Measurements from ENCODE around the gene TMPRSS6.

TMPRSS6 gene

GRCh38 chr22:37112084-37112728, 2.7 kb upstream of the TMPRSS6 start:
- no peak for DNase-seq

GRCh38 chr22:37111156-37111717, 1.7 kb upstream of the TMPRSS6 start:
- DNase-seq = no peak

GRCh38 chr22:37107816-37108621, 1.5 kb downstream of the TMPRSS6 start:
- no peak for DNase-seq

GRCh38 chr22:37105990-37106389, 3.5 kb downstream of the TMPRSS6 start:
- no peak for DNase-seq

- no peak for DNase-seq
Measured at GRCh38 chr22:37105154-37105553, 4.4 kb downstream of the TMPRSS6 start.

GRCh38 chr22:37103656-37104452, 5.7 kb downstream of the TMPRSS6 start:
- no peak for DNase-seq

- DNase-seq = no peak
Measured at GRCh38 chr22:37103151-37103550, 6.4 kb downstream of the TMPRSS6 start.

GRCh38 chr22:37101311-37102066, 8.0 kb downstream of the TMPRSS6 start:
- no peak for DNase-seq

GRCh38 chr22:37100589-37101127, 8.9 kb downstream of the TMPRSS6 start:
- DNase-seq = no peak

- no peak for DNase-seq
Measured at GRCh38 chr22:37098976-37099591, 10.4 kb downstream of the TMPRSS6 start.

- DNase-seq = no peak
Measured at GRCh38 chr22:37097346-37097745, 12.2 kb downstream of the TMPRSS6 start.

- no peak for DNase-seq
Measured at GRCh38 chr22:37095113-37095512, 14.4 kb downstream of the TMPRSS6 start.

- no peak for DNase-seq
Measured at GRCh38 chr22:37094239-37094638, 15.3 kb downstream of the TMPRSS6 start.

GRCh38 chr22:37092997-37093396, 16.5 kb downstream of the TMPRSS6 start:
- no peak for DNase-seq

GRCh38 chr22:37091994-37092393, 17.5 kb downstream of the TMPRSS6 start:
- no peak for DNase-seq

- DNase-seq = no peak
Measured at GRCh38 chr22:37090920-37091695, 18.4 kb downstream of the TMPRSS6 start.

- DNase-seq = no peak
Measured at GRCh38 chr22:37089434-37089833, 20.1 kb downstream of the TMPRSS6 start.

GRCh38 chr22:37088750-37089408, 20.6 kb downstream of the TMPRSS6 start:
- no peak for DNase-seq

- DNase-seq = no peak
Measured at GRCh38 chr22:37088108-37088605, 21.4 kb downstream of the TMPRSS6 start.

GRCh38 chr22:37086184-37086583, 23.3 kb downstream of the TMPRSS6 start:
- DNase-seq = no peak
